Endothelial cell of umbilical vein (primary cell): Measurements from ENCODE around the gene SCN2B. TPM values are rescaled to one million over a fixed set of nuclear protein-coding genes. Genes with fewer than 3 reads are reported as not detected.

Experiments used
- BruUV-seq: library from RNA; stranded (reverse); fragments of 400-500 nt; replicated peaks from 2 replicates; lab custom pipeline; 2021; lab: Mats Ljungman, UMichigan
- CTCF ChIA-PET: fragments of 300-600, 350-600 bp; sonication (Branson Sonifier 250); formaldehyde crosslinking; loops from one replicate; lab custom pipeline; 2021; ENCODE audit warnings: antibody characterized with exemption, inconsistent platforms; lab: Charles Lee
- POLR2A ChIA-PET: fragments of 300-600, 350-600 bp; sonication (Branson Sonifier 250); formaldehyde crosslinking; loops from one replicate; lab custom pipeline; 2021; ENCODE audit warnings: antibody characterized with exemption, inconsistent platforms; lab: Charles Lee
- DNase-seq: peaks from one replicate; pipeline ENCODE4 v3.0.0-alpha.2; 2011; ENCODE audit warnings: low read depth, low spot score
- FAIRE-seq: peaks from 2 replicates; lab custom pipeline; 2011; peaks lifted over from hg19 to GRCh38; lab: Jason Lieb, UNC
- H2AFZ ChIP-seq: 2 replicates; pipeline ENCODE4 v1.6.0; 2012; ENCODE audit warnings: low read depth, low read length, control low read depth, inconsistent platforms
- H3K27ac ChIP-seq: 2 replicates; pipeline ENCODE4 v1.5.1; 2011; ENCODE audit warnings: low read depth, mild to moderate bottlenecking, control low read depth, low read length, moderate library complexity; ENCODE audit not compliant: insufficient read depth
- H3K27me3 ChIP-seq, 2 experiments: 2 replicates each; pipeline versions ENCODE4 v1.6.0 to v1.6.1; 2011; ENCODE audit warnings: low read length in 2 of 2, mixed read lengths in 1 of 2; ENCODE audit not compliant: control insufficient read depth in 2 of 2, insufficient read depth in 2 of 2
- H3K36me3 ChIP-seq, 2 experiments: 2 replicates in 1 of 2; 3 replicates in 1 of 2; pipeline ENCODE4 v1.5.1; 2011; ENCODE audit warnings: low read length in 2 of 2, mild to moderate bottlenecking in 1 of 2, moderate library complexity in 1 of 2; ENCODE audit not compliant: control insufficient read depth in 2 of 2, insufficient read depth in 2 of 2; ENCODE audit errors: extremely low read depth in 1 of 2
- H3K4me1 ChIP-seq: 3 replicates; pipeline ENCODE4 v1.5.1; 2011; ENCODE audit warnings: mild to moderate bottlenecking, low read length; ENCODE audit not compliant: control insufficient read depth, insufficient read depth; ENCODE audit errors: extremely low read depth
- H3K4me2 ChIP-seq: 2 replicates; pipeline ENCODE4 v1.6.1; 2011; ENCODE audit warnings: low read length, control low read depth, mixed read lengths; ENCODE audit not compliant: insufficient read depth
- H3K4me3 ChIP-seq, 3 experiments: fragments of 200-600 bp in 1 of 3; sonication (generic), shearing (Covaris generic) in 1 of 3; replicated peaks in 1 of 3; 2 replicates each; pipeline ENCODE4 v1.5.1; 2011 to 2016; ENCODE audit warnings: control low read depth in 3 of 3, low read length in 3 of 3, mild to moderate bottlenecking in 2 of 3, inconsistent platforms in 1 of 3, low read depth in 1 of 3, moderate library complexity in 1 of 3; ENCODE audit not compliant: insufficient read depth in 1 of 3
- H3K79me2 ChIP-seq: 2 replicates; pipeline ENCODE4 v1.6.0; 2012; ENCODE audit warnings: low read length, inconsistent platforms; ENCODE audit not compliant: control insufficient read depth, insufficient read depth
- H3K9ac ChIP-seq: replicated peaks from 2 replicates; pipeline ENCODE3; 2011; ENCODE audit warnings: low read length, control low read depth; ENCODE audit not compliant: insufficient read depth; ENCODE audit errors: extremely low read depth
- H3K9me1 ChIP-seq: replicated peaks from 3 replicates; pipeline ENCODE4 v1.6.0; 2011; ENCODE audit warnings: mild to moderate bottlenecking, low read length; ENCODE audit not compliant: control insufficient read depth, insufficient read depth; ENCODE audit errors: extremely low read depth
- H3K9me3 ChIP-seq: replicated peaks from 2 replicates; pipeline ENCODE4 v1.5.1; 2012; ENCODE audit warnings: low read length, inconsistent platforms; ENCODE audit not compliant: control insufficient read depth, insufficient read depth
- H4K20me1 ChIP-seq: replicated peaks from 2 replicates; pipeline ENCODE3; 2011; ENCODE audit warnings: mild to moderate bottlenecking, low read length; ENCODE audit not compliant: control insufficient read depth, insufficient read depth; ENCODE audit errors: extremely low read depth
- EZH2 ChIP-seq: IDR thresholded peaks from 2 replicates; pipeline ENCODE4 v1.6.1; 2012; ENCODE audit warnings: borderline replicate concordance, low read depth, mild to moderate bottlenecking, moderate library complexity, low read length, inconsistent platforms; ENCODE audit not compliant: severe bottlenecking
- FOS ChIP-seq: IDR thresholded peaks from 2 replicates; pipeline ENCODE4 v1.6.1; 2011; ENCODE audit warnings: mild to moderate bottlenecking, low read length, moderate library complexity, borderline replicate concordance; ENCODE audit not compliant: insufficient read depth
- GATA2 ChIP-seq: IDR thresholded peaks from 2 replicates; pipeline ENCODE4 v1.7.0; 2011; ENCODE audit warnings: low read depth, mild to moderate bottlenecking, moderate library complexity, mixed read lengths, low read length; ENCODE audit not compliant: insufficient read length, insufficient read depth
- JUN ChIP-seq: IDR thresholded peaks from 2 replicates; pipeline ENCODE4 v1.6.1; 2011; ENCODE audit warnings: borderline replicate concordance, low read depth; ENCODE audit not compliant: insufficient read length, insufficient read depth
- MYC ChIP-seq: IDR thresholded peaks from one replicate; pipeline ENCODE4 v1.6.1; 2011; ENCODE audit warnings: mild to moderate bottlenecking, low read depth, low read length
- POLR2A ChIP-seq: IDR thresholded peaks from 2 replicates; pipeline ENCODE4 v1.6.1; 2012; ENCODE audit warnings: low read depth, mild to moderate bottlenecking, control low read depth, low read length
- POLR2AphosphoS5 ChIP-seq: IDR thresholded peaks from 2 replicates; pipeline ENCODE4 v1.6.1; 2012; ENCODE audit warnings: low read depth, mild to moderate bottlenecking, control low read depth, low read length, moderate library complexity; ENCODE audit not compliant: insufficient read depth
- dilution Hi-C: fragments of 300-500 bp; cut with MboI; formaldehyde crosslinking; loops from one replicate; pipeline ENCODE4 v1.15.0; 2019; ENCODE audit warnings: low sequenced_read_pairs; ENCODE audit not compliant: extremely low pct_ligation_motif_present
- intact Hi-C: fragments of 100-400 bp; cut with micrococcal nuclease; formaldehyde crosslinking; loops from one replicate; pipeline ENCODE4 v1.10.0; 2022
- polyA plus RNA-seq, 4 experiments: library from polyadenylated mRNA; depleted of rRNA in 3 of 4; stranded (reverse) in 3 of 4; unstranded in 1 of 4; fragments of >200 nt; gene quantifications; 2 replicates each; pipeline versions ENCODE4 v1.2.1 to v1.2.3, GENCODE V29; 2011 to 2012; ENCODE audit warnings: missing spikeins in 1 of 4
- total RNA-seq: library from RNA; stranded (reverse); gene quantifications from 2 replicates; pipeline ENCODE4 v1.2.3, GENCODE V29; 2021
- TF ChIP-seq, protein P1 (sequence below): IDR thresholded peaks from 2 replicates; pipeline ENCODE4 v1.6.1; 2011; ENCODE audit not compliant: insufficient read depth, insufficient read length
- TF ChIP-seq, protein P2 (sequence below), 2 donors: IDR thresholded peaks; 1 replicate in 1 of 2; 2 replicates in 1 of 2; pipeline ENCODE4 v1.5.1; 2011; ENCODE audit warnings: low read length in 2 of 2, mild to moderate bottlenecking in 2 of 2, moderate library complexity in 2 of 2, control low read depth in 1 of 2, inconsistent platforms in 1 of 2, low read depth in 1 of 2; ENCODE audit not compliant: insufficient read depth in 1 of 2; ENCODE audit errors: extremely low read depth in 1 of 2

The SCN2B gene
- total and polyA plus RNA-seq, 2 donors (not counting 3 experiments of a cell fraction or from before 2014, with no cell fraction given), result not detected

DNA sequence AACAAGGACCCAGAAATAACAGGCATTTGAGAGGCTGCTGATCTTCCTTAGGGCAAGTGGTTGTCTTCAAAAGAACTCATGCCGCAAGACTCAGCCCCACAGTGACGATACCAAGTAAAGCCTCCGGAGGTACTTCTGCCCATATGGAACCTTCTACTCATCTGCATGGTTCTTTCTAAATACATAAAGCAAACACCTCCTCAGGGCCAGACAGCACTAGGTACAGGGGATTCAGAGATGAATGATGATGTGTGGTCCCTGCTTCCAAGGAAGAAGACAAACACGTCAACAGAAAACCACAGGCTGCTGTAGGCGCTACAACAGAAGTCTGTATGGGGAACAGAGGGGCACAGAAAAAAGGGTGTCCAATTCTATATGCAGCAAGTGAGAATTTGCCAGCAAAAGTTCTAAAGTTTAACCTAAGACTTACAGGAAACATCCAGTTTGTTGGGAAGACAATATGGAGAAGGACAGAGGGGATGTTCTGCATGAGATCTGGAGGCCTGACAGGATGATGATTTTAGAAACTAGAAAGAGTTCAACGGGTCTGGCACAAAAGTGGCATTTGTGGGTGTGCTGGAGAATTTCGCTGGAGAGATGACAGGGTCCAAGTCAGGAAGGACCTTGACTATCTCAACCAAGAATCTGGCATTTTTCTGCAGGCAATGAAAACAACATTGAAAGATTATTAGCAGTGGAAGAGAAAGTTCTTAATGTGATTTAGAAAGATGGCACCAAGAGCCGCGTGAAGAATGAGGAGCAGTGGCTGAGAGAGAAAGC lies 24.7 kb upstream of the SCN2B start:
- no TSS peak for BruUV-seq
- intact Hi-C loops, result no loop called here
- dilution Hi-C loops, result no loop called here

More for the DNA sequence above, 24.7 kb upstream of the SCN2B start:
- no peak overlapping the region for H3K4me3 ChIP-seq
- H3K27me3 ChIP-seq, result no peaks in the 10 kb centered on the region
- H3K9me1 ChIP-seq, result no peaks in the 10 kb centered on the region
- no peak overlapping the region for H3K27ac ChIP-seq
- H3K36me3 ChIP-seq, result no peaks in the 10 kb centered on the region
- TF ChIP-seq JUN (no peak), POLR2AphosphoS5 (no peak), GATA2 (no peak), POLR2A (no peak), FOS (no peak), EZH2 (no peak), MYC (no peak)
- TF ChIP-seq, protein P1, sequence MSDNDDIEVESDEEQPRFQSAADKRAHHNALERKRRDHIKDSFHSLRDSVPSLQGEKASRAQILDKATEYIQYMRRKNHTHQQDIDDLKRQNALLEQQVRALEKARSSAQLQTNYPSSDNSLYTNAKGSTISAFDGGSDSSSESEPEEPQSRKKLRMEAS, result no peak
- TF ChIP-seq, protein P2, sequence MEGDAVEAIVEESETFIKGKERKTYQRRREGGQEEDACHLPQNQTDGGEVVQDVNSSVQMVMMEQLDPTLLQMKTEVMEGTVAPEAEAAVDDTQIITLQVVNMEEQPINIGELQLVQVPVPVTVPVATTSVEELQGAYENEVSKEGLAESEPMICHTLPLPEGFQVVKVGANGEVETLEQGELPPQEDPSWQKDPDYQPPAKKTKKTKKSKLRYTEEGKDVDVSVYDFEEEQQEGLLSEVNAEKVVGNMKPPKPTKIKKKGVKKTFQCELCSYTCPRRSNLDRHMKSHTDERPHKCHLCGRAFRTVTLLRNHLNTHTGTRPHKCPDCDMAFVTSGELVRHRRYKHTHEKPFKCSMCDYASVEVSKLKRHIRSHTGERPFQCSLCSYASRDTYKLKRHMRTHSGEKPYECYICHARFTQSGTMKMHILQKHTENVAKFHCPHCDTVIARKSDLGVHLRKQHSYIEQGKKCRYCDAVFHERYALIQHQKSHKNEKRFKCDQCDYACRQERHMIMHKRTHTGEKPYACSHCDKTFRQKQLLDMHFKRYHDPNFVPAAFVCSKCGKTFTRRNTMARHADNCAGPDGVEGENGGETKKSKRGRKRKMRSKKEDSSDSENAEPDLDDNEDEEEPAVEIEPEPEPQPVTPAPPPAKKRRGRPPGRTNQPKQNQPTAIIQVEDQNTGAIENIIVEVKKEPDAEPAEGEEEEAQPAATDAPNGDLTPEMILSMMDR (IDR thresholded peaks at IDR 0.05; ENCODE audit: extremely low read depth in 1 of 2, insufficient read depth in 1 of 2, low read depth in 1 of 2, low read length in 2 of 2), result no peak
- H4K20me1 ChIP-seq, result no peaks in the 10 kb centered on the region
- CTCF ChIA-PET, result interaction anchor here (1.9 to 3.8 kb wide), 3 partner anchors 30 to 151 kb away, joined by 6 to 235 read pairs (median 83); no protein-coding TSS in a partner anchor
- no peak overlapping the region for H3K9ac ChIP-seq
- H2AFZ ChIP-seq, result no peak overlapping the region
- DNase-seq (no peak), FAIRE-seq (no peak)
- H3K79me2 ChIP-seq, result no peaks in the 10 kb centered on the region
- H3K4me2 ChIP-seq, result no peak overlapping the region
- POLR2A ChIA-PET, result no interaction called here
- no peaks in the 10 kb centered on the region for H3K9me3 ChIP-seq
- H3K4me1 ChIP-seq, result peaks cover 4% of the 10 kb centered on the region
